Activated CD4-positive, alpha-beta T cell treated with anti-CD3 and anti-CD28 coated beads, Interleukin-2, Interleukin-6, amounts not matched to agents 100 ng/mL and 50 ng/mL, durations not matched to agents 16 hours and 8 hours (primary cell): Measurements from ENCODE around the gene ARSA.
A peak's percentile ranks its signal among the peaks of the same experiment; 100 is the strongest.
"Not testable (repeated sequence)": the region's sequence is repeated elsewhere in the genome, so short reads cannot be mapped to it uniquely, and the experiment has no call there.

Experiments
- DNase-seq: peaks from one replicate; pipeline ENCODE4 v3.0.0-alpha.2; 2020

The ARSA gene

DNA sequence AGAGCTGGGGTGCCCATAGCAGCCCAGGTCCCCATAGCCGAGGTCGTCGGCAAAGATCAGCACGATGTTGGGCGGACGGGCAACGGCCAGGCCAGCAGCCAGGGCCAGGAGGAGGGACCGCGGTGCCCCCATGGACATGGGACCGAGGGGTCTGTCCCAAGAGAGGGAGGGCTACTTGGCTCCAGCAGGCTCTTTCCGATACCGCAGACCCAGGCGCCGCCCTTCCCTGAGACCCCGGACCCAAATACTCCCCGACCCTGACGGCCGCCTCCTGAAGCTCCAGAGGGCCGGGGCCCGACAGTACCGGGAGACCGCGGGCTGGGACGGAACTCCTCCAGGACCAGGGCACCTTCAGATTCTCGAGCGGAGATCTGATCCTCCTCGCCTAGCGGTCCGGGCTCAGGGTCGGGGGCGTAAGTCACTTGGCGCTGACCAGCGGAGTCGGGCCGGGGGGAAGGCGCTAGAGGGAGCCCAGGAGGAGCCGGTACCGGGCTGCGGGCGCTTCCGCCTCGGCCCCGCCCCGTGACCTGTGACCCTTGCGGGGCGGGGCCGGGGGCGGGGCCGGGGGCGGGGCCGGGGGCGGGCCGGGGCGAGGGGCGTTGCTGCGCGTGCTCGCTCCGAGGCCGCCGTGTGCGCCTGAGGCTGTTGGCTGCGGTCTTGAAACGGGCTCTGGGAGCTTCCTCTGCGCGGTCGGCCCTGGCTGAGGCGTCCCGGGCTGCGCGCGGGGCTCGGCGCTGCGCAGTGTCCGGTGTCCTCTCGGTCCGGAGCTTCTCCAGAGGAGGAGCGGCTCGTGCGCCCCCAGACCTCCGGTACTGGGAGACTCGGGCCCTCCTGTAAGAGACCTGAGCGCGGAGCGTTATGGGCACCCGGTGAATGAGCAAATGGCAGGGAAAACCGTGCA lies at the start of gene ARSA:
Gene ARSA, minus strand, starts transcription at position 511 of the 901 bp plus-strand sequence. Its CDS starts 373 bp downstream, at position 138.
- peak; percentile 88 for DNase-seq

DNA sequence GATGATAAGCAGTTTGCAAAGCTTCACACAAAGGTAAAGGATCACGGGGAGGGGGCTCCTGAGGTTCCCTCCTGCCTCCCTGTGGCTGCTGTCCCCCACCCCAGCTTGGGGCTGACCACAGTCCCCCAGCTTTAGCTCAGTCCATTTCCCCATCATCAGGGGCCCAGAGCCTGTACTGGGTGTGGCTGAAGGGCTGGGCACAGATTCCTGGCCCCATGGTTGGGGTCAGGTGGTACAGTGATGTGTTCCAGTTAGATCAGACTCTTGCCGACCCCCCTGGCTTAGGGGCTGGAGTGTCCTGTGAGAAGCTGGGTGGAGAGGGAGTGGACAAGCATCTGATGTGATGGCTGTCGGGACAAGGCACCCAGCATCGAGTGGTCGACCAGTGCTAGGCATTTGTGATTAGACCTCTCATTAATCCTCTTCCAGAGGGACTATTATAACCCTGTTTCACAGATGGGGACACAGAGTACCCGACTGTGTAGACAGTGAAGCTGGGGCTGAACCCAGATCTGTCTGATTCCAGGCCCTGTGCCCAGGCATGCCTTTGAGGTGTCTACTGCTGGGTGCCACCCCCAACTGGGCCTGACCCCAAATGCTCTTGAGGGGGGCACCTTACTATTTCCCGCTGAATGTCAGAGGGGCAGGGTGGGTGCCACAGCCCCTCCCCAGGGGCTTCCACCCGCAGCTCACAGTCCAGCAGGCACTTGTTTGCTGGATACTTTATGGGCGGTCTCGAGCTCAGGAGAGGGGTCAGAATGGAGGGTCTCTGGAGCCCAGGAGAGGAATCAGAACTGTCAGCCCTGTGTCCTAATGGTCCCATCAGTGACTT lies 48.9 kb upstream of the ARSA start:
- no peak for DNase-seq

- DNase-seq, result no peak
Observed at GRCh38 chr22:50676180-50676636, 48.3 kb upstream of the ARSA start.

- no peak for DNase-seq
Observed at GRCh38 chr22:50675553-50676179, 47.7 kb upstream of the ARSA start.

DNA sequence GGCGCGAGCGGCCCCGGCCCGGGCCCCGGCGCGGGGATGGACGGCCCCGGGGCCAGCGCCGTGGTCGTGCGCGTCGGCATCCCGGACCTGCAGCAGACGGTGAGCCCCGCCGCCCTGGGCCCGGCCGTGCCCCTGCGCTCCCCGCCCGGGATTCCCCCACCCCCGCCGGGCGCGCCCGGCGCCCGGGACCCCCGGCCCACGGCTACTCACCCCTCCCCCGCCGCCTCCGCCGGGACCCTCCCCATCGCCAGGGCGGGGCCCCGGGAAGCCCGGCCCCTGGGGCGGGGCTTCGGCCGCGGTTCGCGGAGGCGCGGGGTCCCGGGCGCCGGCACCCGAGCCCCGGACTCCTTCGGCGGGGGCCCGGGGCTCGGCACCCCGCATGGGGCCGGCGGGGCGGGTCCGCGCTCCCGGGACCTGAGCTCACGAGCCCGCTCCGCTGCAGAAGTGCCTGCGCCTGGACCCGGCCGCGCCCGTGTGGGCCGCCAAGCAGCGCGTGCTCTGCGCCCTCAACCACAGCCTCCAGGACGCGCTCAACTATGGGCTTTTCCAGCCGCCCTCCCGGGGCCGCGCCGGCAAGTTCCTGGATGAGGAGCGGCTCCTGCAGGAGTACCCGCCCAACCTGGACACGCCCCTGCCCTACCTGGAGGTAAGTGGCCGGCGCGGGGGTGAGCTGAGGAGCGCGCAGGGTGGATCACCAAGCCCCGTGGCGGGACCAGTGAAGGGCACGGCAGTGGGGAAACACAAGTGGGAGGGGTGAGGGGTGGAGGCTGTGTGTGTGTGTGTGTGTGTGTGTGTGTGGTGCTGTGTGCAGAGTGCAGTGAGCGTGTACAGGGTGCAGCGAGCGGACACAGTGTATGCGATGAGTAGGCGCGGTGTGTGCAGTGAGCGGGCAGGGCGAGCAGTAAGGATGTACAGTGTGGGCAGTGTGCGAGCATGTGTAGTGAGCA lies 46.9 kb upstream of the ARSA start:
- no peak for DNase-seq

- no peak for DNase-seq
Observed at GRCh38 chr22:50674130-50674500, 46.2 kb upstream of the ARSA start.

- DNase-seq, result no peak
Observed at GRCh38 chr22:50673231-50674129, 45.5 kb upstream of the ARSA start.

DNA sequence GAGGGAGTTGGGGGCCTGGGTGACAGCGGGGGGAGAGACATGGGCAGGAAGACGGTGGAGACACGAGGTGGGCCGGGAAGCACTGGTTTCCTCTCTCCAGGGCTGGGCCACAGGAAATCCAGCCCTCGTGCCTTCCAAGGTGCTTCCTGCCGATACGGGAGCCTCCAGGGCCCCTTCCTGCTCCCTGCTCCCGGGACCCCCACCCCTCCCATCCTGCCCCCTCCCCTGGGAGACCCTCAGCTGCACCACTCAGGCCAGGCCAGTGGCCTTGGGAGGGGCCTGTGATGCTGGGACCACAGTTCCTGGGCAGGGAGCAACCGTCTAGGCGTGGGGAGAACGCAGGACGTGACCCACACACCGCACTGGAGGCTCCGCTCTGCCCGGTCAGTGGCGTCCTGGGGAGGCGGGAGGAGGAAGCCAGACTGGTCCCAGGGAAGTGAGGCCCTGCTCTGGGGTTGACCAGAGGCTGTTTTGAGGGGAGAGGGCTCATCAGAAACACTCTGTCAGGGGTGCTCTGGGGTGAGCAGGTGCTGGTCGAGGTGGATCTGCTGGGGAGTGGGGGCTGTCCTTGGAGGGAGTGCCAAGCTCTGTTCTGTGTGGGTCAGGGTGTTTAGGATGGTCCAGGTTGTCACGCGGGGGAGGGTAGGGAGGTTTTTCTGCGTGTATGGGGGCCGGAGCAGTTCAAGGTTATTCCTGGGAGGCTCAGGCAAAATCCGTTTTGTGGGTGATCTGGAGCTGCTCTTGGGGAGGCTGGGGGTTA lies 44.7 kb upstream of the ARSA start, which contains the start of gene SHANK3:
Gene SHANK3, plus strand, starts transcription at position 353 of the 760 bp plus-strand sequence.
- no peak for DNase-seq

DNA sequence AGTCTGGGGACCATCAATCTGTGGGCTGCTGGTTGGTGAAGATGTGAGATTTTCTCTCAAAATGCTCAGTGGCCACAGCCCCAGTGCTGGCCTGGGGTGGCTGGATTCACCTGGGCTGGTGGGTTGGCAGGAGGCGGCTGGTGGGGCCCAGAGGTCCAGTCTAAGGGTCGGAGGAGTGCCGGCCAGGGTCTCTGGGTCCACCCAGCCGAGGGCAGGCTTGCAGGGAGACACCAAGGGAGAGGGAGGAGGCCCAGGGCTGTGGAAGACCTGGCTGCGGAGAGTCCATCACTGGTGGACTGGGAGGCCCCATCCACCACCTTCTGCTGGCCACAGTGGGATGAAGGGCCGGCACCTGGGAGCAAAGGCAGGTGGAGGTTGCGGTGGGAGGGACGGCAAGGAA lies 44.1 kb upstream of the ARSA start:
- no peak for DNase-seq

DNA sequence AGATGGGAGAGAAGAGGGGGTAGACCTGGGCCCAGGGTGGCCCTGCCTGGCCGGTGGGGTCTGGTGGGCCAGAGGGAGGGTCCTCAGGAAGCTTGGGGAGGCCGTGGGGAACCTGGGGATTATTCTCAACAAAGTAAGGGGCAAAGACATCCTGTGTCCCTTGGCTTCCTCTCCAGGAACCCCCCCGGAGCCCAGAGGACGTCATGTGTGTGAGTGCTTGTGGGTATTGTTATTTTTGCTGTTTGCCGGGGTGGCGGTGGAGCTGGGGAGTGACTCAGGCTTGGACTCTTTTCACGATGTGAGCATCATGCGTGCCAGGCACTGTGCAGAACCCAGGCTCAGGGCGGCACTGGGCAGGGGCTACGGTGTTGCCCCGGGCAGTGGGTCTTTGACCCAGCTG lies 43.7 kb upstream of the ARSA start:
- no peak for DNase-seq

- no peak for DNase-seq
Observed at GRCh38 chr22:50670914-50671538, 43.1 kb upstream of the ARSA start.

- DNase-seq, result no peak
Observed at GRCh38 chr22:50670513-50670912, 42.6 kb upstream of the ARSA start.

- DNase-seq, result no peak
Observed at GRCh38 chr22:50665738-50666137, 37.8 kb upstream of the ARSA start.

DNA sequence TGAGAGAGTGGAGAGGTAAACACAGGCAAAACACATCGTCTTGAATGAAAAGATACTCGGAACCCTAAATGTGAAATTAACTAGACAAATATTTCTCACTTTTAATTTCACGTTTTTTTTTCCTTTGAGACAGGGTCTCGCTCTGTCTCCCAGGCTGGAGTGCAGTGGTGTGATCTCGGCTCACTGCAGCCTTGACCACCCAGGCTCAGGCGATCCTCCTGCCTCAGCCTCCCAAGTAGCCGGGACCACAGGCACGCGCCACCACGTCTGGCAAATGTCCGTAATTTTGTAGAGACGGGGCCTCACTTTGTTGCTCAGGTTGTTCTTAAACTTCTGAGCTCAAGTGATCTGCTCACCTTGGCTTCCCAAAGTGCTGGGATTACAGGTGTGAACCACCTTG lies 37.3 kb upstream of the ARSA start:
- no peak for DNase-seq

DNA sequence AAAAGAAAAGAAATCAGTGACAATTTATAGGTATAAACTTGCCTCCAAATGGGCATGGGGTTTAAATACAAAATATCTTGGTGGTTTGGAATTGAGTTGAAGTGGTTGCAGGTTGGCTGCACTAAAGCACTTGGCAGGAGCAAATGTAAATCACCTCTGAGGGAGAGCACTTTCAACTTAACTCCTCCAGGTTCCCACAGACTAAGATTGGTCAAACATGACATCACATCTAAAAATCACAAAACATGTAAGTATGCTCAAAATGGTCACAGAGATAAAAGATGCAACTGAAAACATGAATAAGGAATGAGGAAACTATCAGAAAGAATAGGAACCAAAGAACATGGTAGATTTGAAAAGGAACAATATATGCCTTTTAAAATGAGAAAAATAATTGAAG lies 32.4 kb upstream of the ARSA start:
- no peak for DNase-seq

- DNase-seq, result not testable (repeated sequence)
Observed at GRCh38 chr22:50659711-50660110, 31.8 kb upstream of the ARSA start.

GRCh38 chr22:50657925-50658324 lies 30.0 kb upstream of the ARSA start:
- no peak for DNase-seq

DNA sequence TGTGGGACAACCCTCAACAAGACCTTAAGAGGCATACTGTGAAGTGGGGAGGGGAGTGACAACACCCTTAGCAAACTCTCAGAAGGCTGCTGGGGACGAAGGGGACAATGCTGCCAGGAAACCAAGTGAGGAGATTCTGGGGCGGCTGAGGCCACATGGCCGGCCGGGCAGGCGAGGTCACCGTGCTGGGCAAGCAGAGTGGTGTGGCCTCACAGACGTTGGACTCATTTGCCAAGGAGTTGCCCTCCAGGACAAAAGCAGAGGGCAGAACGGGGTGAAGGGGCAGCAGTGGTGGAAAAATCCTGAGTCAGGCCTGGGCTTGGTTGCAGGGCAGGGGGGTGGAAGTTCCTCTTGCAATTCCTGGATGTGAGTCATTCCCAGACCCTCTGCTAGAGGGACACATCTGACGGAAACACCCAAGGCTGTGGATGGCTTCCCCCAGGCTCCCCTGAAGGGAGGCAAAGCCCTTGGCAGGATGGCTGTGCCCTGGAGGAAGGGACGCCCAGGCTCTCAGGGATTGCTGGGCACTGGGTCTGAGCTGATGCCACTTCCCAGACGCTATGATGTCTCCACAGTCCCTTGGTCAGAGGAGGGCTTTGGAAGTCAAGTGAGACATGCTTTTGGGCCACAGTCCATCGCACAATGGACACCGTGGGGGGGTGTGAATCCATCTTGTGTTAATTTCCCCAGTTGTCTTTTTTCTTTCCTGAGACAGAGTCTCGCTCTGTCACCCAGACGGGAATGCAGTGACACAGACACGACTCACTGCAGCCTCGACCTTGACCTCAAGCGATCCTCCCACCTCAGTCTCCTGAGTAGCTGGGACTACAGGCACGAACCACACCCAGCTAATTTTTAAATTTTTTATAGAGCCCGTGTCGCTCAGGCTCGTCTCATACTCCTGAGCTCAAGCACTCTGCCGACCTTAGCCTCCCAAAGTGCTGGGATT lies 28.4 kb upstream of the ARSA start:
- no peak for DNase-seq
